ENCODE data around the gene AR. TPM values are rescaled to one million over a fixed set of nuclear protein-coding genes. Genes with fewer than 3 reads are reported as not detected.

AR gene
- total and polyA plus RNA-seq, 4 donors, result 2.8 to 67.4 (median 22.9) TPM

DNA sequence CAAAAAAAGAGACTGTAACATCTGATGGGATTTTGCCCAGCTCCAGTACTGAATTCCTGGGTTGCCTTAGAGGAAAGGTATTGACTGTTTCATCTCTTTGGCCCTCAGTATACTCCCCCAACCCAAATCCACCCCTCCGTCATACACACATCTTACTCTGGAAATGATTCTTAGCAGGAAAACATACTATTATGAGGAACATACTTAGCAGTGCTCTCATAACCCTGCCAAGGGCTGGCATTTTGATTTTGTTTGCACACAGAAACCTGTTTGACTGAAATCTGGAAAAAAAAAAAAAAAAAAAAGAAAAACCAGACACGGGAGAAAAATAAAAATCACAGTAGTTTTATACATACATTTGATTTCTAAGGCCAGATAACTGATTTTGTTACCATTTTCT, 19.4 kb upstream of the AR start:
- Histone ChIP-seq H3K27ac (ENCODE audit: low read depth in 1 of 2, low read length in 2 of 2) (peak overlapping the region; percentile 68 to 77), H3K36me3 (ENCODE audit: control insufficient read depth in 4 of 4, insufficient read depth in 3 of 4, low read depth in 1 of 4, low read length in 3 of 4) (no peaks in the 10 kb centered on the region), H3K4me1 (ENCODE audit: control insufficient read depth in 4 of 4, insufficient read depth in 4 of 4, low read length in 3 of 4) (peaks cover 2 to 29% (median 26%) of the 10 kb centered on the region in 4 donors), H3K27me3 (ENCODE audit: control insufficient read depth in 4 of 4, insufficient read depth in 4 of 4, low read length in 3 of 4) (peaks cover 0 to 2% (median 0%) of the 10 kb centered on the region in 4 donors), H3K4me3 (ENCODE audit: low read depth in 1 of 3, low read length in 3 of 3) (no peak overlapping the region), H3K9me3 (ENCODE audit: control insufficient read depth in 4 of 4, low read length in 3 of 4) (no peaks in the 10 kb centered on the region), H3K9ac (ENCODE audit: low read depth in 1 of 2, low read length in 2 of 2) (peak overlapping the region in 1 of 2 donors; percentile 31)
- TF ChIP-seq JUND (IDR thresholded peaks at IDR 0.05) (no peak), HNF4G (IDR thresholded peaks at IDR 0.05) (no peak)
- no peak for DNase-seq (ENCODE audit: low spot score)
- WGBS, result 45% methylated on average over 2 of the region's 2 CpGs

DNA sequence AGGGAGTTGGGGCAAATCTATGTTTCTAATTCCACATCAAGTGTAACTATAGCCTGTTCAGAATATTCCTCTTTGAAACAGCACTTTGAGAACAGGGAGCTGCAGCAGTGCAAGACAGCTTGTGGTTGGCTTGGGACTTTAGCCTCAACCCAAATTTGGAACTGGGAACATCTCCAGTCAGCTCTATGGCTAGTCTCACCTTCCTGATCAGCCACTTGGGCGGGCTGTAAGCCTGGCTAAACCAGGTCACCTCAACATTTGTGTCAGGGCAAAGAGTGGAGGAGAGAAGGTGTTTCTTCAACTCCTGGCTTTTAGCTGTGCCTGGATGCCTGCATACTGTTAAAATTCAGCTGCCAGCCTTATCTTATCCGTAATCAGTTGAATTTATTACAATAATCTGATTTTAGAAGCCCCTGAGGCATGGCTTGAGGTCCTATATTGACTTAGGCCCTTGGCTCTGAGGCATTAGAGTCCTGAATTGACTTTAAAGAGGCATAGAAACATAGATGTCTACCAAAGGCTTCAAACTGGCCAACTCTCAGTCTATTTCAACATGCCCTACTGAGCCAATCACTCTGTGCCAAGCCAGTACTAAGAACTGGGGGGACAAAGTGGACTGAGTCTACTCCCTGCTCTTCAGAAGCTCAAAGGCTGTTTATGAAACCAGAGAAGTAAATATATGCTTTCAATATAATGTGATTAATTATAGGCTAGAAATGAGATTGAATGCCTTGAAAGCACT, 18.7 kb upstream of the AR start:
- 31% methylated on average over 2 of the region's 2 CpGs for WGBS
- no peak overlapping the region for H3K4me3 ChIP-seq (ENCODE audit: low read depth in 1 of 3, low read length in 3 of 3)
- peaks cover 0 to 2% (median 0%) of the 10 kb centered on the region in 4 donors for H3K27me3 ChIP-seq (ENCODE audit: control insufficient read depth in 4 of 4, insufficient read depth in 4 of 4, low read length in 3 of 4)
- no peaks in the 10 kb centered on the region for H3K36me3 ChIP-seq (ENCODE audit: control insufficient read depth in 4 of 4, insufficient read depth in 3 of 4, low read depth in 1 of 4, low read length in 3 of 4)
- DNase-seq (ENCODE audit: low spot score), result no peak
- TF ChIP-seq, protein P1, sequence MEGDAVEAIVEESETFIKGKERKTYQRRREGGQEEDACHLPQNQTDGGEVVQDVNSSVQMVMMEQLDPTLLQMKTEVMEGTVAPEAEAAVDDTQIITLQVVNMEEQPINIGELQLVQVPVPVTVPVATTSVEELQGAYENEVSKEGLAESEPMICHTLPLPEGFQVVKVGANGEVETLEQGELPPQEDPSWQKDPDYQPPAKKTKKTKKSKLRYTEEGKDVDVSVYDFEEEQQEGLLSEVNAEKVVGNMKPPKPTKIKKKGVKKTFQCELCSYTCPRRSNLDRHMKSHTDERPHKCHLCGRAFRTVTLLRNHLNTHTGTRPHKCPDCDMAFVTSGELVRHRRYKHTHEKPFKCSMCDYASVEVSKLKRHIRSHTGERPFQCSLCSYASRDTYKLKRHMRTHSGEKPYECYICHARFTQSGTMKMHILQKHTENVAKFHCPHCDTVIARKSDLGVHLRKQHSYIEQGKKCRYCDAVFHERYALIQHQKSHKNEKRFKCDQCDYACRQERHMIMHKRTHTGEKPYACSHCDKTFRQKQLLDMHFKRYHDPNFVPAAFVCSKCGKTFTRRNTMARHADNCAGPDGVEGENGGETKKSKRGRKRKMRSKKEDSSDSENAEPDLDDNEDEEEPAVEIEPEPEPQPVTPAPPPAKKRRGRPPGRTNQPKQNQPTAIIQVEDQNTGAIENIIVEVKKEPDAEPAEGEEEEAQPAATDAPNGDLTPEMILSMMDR (IDR thresholded peaks at IDR 0.05; ENCODE audit: low read depth, low read length, missing input control), result no peak
- TF ChIP-seq TAF1 (conservative IDR thresholded peaks at IDR 0.05) (no peak), HNF4G (IDR thresholded peaks at IDR 0.05) (peak; percentile 3), RAD21 (IDR thresholded peaks at IDR 0.05) (peak; percentile 47 to 58), NR2F2 (IDR thresholded peaks at IDR 0.05) (no peak), FOXA1 (IDR thresholded peaks at IDR 0.05) (no peak), FOXA2 (IDR thresholded peaks at IDR 0.05) (no peak), EGR1 (IDR thresholded peaks at IDR 0.05; ENCODE audit: low read depth in 2 of 2) (no peak), SP1 (IDR thresholded peaks at IDR 0.05) (peak; percentile 32), YY1 (IDR thresholded peaks at IDR 0.05) (peak; percentile 8), RXRA (IDR thresholded peaks at IDR 0.05) (peak; percentile 34 to 43), GABPA (IDR thresholded peaks at IDR 0.05 in 1 of 2, conservative IDR thresholded peaks at IDR 0.05 in 1 of 2) (no peak), JUND (IDR thresholded peaks at IDR 0.05) (no peak), HNF4A (conservative IDR thresholded peaks at IDR 0.05) (peak; percentile 32 to 49)
- TF ChIP-seq, protein P2, sequence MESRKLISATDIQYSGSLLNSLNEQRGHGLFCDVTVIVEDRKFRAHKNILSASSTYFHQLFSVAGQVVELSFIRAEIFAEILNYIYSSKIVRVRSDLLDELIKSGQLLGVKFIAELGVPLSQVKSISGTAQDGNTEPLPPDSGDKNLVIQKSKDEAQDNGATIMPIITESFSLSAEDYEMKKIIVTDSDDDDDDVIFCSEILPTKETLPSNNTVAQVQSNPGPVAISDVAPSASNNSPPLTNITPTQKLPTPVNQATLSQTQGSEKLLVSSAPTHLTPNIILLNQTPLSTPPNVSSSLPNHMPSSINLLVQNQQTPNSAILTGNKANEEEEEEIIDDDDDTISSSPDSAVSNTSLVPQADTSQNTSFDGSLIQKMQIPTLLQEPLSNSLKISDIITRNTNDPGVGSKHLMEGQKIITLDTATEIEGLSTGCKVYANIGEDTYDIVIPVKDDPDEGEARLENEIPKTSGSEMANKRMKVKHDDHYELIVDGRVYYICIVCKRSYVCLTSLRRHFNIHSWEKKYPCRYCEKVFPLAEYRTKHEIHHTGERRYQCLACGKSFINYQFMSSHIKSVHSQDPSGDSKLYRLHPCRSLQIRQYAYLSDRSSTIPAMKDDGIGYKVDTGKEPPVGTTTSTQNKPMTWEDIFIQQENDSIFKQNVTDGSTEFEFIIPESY (IDR thresholded peaks at IDR 0.05), result no peak
- TF ChIP-seq, protein P3, sequence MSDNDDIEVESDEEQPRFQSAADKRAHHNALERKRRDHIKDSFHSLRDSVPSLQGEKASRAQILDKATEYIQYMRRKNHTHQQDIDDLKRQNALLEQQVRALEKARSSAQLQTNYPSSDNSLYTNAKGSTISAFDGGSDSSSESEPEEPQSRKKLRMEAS (IDR thresholded peaks at IDR 0.05), result no peak
- TF ChIP-seq, protein P4, sequence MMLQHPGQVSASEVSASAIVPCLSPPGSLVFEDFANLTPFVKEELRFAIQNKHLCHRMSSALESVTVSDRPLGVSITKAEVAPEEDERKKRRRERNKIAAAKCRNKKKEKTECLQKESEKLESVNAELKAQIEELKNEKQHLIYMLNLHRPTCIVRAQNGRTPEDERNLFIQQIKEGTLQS (IDR thresholded peaks at IDR 0.05), result no peak
- TF ChIP-seq, protein P5, sequence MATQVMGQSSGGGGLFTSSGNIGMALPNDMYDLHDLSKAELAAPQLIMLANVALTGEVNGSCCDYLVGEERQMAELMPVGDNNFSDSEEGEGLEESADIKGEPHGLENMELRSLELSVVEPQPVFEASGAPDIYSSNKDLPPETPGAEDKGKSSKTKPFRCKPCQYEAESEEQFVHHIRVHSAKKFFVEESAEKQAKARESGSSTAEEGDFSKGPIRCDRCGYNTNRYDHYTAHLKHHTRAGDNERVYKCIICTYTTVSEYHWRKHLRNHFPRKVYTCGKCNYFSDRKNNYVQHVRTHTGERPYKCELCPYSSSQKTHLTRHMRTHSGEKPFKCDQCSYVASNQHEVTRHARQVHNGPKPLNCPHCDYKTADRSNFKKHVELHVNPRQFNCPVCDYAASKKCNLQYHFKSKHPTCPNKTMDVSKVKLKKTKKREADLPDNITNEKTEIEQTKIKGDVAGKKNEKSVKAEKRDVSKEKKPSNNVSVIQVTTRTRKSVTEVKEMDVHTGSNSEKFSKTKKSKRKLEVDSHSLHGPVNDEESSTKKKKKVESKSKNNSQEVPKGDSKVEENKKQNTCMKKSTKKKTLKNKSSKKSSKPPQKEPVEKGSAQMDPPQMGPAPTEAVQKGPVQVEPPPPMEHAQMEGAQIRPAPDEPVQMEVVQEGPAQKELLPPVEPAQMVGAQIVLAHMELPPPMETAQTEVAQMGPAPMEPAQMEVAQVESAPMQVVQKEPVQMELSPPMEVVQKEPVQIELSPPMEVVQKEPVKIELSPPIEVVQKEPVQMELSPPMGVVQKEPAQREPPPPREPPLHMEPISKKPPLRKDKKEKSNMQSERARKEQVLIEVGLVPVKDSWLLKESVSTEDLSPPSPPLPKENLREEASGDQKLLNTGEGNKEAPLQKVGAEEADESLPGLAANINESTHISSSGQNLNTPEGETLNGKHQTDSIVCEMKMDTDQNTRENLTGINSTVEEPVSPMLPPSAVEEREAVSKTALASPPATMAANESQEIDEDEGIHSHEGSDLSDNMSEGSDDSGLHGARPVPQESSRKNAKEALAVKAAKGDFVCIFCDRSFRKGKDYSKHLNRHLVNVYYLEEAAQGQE (IDR thresholded peaks at IDR 0.05), result no peak
- H3K9me3 ChIP-seq (ENCODE audit: control insufficient read depth in 4 of 4, low read length in 3 of 4), result no peaks in the 10 kb centered on the region
- peak overlapping the region; percentile 68 to 77 for H3K27ac ChIP-seq (ENCODE audit: low read depth in 1 of 2, low read length in 2 of 2)
- peaks cover 2 to 29% (median 26%) of the 10 kb centered on the region in 4 donors for H3K4me1 ChIP-seq (ENCODE audit: control insufficient read depth in 4 of 4, insufficient read depth in 4 of 4, low read length in 3 of 4)
- H3K9ac ChIP-seq (ENCODE audit: low read depth in 1 of 2, low read length in 2 of 2), result no peak overlapping the region

Measured in liver (tissue), 9 donors.